HG02884 (cell line): ENCODE data around the gene EGLN2.
"Not testable (repeated sequence)": the region's sequence is repeated elsewhere in the genome, so short reads cannot be mapped to it uniquely, and the experiment has no call there.

Experiments
- ATAC-seq: cut with Tn5 transposase; IDR thresholded peaks from one replicate; pipeline ENCODE4 v1.9.1; 2021; ENCODE audit warnings: mild to moderate bottlenecking, moderate library complexity; ENCODE audit not compliant: unreplicated experiment

Gene EGLN2

DNA sequence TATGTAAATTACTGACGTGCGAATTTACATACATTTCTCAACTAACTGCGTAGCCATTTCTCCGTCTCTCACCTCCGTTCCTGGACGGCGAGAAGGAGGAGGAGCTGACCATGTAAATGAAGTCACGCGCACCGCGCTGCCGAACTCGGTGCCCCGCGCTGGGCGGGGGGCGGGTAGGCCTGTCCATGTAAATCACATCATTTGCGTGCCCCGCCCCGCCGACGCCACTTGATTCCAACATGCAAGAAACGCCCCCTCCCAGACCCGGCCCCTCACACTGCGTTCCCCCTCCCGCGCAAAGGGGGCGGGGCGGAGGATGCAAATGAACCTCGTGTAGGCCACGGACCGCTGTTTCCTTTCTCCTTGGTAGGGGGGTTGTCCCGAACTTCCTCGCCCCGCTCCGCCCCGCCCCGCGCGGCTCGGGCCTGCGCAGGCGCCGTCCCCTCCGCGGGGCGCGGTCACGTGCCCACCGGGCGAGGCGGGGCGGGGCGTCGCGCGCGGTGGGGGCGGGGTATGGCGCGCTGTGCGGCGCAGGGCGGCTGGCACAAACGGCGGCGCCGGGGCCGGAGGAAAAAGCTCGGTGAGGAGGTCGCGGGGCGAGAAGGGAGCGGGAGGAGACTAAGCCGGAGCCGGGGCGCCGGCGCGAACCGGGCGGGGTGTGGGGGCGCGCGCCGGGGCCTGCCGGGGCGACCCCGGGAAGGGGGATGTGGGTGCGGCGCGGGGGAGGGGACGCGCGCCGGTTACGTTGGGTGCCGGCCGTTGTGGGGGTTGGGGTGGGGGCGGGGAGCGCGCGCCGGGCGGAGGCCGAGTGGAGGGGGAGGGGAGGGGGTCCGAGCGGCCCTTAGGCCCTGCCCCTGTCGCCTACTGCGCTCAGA, at the start of gene EGLN2:
Gene EGLN2 (plus strand): TSS at position 509 of the 875 bp plus-strand sequence. CDS start 1,382 bp downstream, outside the sequence.
- ATAC-seq: peak; percentile 66

DNA sequence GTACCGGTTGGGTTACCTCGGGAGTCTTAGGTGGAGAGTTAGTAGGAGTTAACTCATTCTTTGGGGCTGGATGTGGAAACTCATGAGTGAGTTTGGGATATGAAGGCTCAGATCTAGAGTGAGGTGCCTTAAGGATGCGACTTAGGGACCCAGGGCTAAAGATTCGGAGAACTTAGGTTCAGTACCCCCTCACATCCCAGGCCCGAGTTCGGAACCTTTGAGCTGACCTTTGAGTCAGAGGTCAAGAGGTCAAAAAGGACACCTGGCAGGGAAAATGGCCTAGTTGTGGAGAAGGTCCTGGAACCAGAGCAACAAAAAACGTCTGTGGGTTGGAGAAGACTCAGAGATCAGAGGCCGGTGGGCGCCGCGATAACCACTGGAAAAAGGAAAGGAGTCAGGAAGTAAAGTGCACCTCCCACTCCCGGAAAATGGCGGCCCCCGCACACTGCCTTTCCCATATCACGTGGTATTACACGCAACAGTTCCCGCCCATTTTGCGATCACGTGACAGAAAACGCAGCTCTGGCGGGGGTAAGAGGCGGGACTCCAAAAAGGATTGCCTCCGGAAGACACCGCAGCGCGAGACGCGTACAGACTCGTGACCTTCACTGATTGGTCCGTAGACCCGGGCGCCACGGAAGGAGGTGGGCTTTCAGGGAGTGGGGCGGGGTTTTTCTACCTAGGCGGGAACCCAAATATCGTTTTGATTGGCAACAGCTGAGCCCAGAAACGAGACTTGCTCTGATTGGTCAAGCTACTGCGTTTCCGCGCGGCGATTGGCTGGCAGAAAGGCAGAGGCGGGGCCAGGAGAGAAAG, 48.7 kb upstream of the EGLN2 start, which contains the start of gene ACTMAP:
Gene ACTMAP (minus strand): TSS at position 420 of the 816 bp plus-strand sequence. CDS start 674 bp downstream, outside the sequence.
- peak; percentile 81 for ATAC-seq

DNA sequence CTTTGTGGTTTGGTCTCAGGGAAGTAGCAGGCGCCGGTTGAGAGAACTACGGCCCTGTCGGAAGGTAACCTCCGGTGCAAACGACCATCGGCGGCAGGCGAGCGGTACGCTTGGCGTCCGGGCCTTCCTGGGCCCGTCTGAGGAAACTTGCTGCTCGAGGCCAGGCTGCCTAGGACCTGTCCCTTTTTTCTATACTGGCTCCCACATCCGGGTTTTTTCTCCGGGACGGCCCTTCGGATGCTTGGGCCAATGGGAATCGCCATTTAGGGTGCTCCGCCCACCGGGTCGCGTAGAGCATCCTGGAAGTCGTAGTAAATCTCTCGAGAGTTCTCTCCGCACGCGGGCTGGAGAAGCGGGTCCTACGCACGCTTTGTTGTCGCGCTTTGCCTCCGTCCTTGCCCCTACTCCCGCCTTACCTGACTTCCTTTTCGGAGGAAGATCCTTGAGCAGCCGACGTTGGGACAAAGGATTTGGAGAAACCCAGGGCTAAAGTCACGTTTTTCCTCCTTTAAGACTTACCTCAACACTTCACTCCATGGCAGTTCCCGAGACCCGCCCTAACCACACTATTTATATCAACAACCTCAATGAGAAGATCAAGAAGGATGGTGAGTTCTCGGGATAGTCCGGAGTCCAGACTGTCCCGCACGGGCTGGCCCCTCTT, 48.0 kb upstream of the EGLN2 start, which contains the start of gene SNRPA:
Gene SNRPA (plus strand): TSS at position 330 of the 664 bp plus-strand sequence. CDS start 206 bp downstream, at position 536.
- peak; percentile 43 for ATAC-seq

DNA sequence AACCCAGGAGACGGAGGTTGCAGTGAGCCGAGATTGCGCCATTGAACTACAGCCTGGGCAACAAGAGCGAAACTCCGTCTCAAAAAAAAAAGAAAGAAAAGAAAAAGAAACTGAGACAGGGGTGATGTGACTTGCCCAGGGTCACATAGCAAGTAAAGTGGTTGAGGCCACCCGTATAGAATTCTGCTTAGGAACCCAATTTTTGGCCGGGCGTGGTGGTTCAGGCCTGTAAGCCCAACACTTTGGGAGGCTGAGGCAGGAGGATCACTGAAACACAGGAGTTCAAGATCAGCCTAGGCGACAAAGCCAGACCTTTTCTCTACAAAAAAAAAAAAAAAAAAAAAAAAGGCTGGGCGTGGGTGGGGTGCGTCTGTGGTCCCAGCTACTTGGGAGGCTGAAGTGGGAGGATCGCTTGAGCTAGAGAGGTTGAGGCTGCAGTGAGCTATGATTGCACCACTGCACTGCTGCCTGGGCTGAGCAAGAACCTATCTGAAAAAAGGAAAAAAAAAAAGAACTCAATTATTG, 46.7 kb upstream of the EGLN2 start:
- ATAC-seq: no peak

DNA sequence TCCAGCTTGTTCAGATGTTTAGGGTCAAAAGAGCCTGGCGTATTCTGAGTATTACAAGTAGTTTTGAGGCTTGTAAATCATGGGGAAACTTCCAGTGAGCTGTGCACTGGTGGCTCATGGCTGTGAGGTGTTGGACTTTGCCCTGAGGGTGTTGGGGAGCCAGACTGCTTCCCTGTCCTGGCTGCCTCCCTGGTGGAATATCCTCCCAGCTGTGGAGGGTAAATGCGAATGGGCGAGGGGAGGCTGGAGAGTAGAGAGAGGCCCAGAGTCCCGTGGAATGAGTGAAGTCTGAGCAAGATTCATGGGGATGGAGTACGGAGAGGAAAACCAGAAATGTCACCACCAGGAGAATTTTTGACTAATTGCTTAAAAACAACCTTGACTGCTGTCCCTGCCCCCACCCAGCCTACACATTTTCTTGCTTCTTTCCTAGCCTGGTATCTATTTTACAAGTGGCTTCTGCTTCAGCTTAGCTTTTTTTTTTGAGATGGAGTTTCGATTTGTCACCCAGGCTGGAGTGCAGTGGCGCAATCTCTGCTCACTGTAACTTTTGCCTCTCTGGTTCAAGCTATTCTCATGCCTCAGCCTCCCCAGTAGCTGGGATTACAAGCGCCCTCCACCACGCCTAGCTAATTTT, 44.3 kb upstream of the EGLN2 start:
- no peak for ATAC-seq

DNA sequence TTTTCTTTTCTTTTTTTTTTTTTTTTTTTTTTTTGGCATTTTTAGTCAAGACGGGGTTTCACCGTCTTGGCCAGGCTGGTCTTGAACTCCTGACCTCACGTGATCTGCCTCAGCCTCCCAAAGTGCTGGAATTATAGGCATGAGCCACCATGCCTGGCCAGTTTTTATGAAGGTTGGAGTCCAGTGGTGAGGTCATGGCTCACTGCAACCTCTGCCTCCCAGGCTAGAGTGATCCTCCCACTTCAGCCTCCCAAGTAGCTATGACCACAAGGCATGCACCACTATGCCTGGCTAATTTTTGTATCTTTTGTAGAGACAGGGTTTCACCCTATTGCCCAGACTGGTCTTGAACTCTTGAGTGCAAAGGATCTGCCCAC, 43.8 kb upstream of the EGLN2 start:
- ATAC-seq: no peak

DNA sequence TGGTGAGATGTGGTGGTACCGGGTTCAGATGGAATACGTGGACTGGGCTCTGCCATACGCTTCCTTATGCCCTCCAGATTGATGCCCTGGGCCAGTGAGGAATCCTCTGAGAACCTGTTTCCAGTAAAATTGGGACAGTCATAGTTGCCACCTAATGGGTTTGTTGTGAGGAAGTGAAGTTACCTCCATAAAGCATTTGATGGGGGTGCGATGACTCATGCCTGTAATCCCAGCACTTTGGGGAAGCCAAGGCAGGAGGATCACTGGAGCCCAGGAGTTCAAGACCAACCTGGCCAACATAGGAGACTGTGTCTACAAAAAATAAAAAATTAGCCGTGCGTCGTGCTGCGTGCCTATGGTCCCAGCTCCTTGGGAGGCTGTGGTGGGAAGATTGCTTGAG, 43.2 kb upstream of the EGLN2 start:
- no peak for ATAC-seq

DNA sequence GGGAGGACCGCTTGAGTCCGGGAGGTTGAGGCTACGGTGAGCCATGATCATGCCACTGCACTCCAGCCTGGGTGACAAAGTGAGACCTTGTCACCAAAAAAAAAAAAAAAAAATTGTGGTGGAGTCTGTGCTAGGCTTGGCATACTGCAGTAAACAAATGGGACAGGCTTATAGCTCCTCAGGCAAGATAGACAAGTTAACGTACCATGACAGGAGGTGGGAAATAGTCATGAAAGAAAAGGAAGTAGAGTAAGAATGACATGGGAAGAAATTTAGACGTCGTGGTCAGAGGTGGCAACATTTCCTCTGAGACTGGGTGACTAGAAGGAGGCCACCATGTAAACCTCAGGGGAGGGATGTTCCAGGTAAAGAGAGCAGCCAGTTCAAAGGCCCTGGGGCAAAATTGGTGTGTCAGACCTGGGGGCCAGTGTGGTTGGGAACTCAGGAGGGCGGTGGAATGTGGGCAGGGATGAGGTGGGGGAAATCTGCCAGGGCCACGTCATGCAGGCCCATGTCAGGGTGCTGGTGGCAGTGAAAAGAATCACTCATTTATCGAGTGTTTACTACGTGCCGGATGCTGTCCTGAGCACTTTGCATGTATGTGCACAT, 42.4 kb upstream of the EGLN2 start:
- no peak for ATAC-seq

DNA sequence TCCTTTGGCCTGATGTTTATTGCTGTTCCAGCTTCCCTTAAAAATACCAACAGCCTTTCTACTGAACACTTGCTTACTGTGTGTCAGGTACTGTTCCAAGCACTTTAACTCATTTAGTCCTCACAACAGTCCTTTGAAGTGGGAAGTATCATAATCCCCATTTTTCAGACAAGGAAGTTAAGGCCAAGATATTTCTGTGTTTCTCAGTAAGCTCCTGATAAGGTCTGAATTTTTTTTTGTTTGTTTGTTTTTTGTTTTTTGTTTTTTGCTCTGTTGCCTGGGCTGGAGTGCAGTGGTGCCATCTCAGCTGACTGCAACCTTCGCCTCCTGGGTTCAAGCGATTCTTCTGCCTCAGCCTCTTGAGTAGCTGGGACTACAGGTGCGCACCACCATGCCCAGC, 40.5 kb upstream of the EGLN2 start:
- no peak for ATAC-seq

DNA sequence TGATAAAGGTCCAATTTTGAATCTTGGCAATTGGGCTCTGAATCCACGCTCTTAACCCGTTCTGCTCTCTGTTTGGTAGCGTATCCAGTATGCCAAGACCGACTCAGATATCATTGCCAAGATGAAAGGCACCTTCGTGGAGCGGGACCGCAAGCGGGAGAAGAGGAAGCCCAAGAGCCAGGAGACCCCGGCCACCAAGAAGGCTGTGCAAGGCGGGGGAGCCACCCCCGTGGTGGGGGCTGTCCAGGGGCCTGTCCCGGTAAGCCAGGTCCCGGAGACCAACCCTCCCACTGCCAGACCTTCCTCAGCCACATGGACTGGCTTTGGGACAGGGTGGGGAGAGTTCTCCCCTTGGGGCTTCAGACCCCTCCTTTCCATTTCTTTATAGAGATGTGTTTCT, 39.6 kb upstream of the EGLN2 start:
- ATAC-seq: no peak

DNA sequence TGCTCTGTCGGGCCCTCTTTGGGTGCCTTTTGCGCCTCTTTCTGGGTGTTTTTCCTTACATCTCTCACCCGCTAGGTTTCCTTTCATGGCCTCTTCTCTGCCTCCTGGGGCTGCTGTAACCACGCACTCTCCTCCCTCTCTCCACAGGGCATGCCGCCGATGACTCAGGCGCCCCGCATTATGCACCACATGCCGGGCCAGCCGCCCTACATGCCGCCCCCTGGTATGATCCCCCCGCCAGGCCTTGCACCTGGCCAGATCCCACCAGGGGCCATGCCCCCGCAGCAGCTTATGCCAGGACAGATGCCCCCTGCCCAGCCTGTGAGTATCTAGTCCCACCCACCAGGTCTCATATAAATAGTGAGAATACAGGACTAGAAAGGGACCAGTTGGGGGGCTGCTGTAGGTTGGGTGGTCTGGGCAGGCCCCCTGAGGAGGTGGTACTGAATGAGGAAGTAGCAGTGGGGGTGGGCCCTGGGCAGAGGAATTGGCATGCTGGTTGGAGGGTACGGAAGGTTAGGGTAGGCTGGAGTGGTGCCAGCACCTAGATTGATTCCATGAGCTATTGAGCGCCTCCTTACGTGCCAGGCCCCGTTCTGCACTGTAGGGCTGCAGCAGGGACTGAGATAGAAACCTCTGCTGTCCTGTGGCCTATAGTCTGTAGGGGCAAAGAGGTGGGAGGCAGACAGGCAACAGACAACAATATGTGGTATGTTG, 36.1 kb upstream of the EGLN2 start:
- no peak for ATAC-seq

DNA sequence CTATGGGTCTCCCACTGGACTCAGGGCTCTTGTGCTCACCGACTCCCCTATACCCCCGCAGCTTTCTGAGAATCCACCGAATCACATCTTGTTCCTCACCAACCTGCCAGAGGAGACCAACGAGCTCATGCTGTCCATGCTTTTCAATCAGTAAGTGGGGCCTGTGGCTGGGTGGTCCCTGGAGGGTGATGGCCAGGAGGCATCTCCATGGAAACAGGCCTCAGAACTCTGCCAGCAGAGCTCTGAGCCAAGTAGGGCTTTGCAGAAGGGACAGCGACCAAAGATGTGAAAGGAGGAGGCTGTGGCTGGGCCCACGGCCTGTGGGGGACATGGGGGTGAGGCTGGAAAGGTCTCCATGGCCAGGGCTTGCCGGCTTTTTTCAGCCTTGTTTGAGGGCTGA, 35.5 kb upstream of the EGLN2 start:
- no peak for ATAC-seq

DNA sequence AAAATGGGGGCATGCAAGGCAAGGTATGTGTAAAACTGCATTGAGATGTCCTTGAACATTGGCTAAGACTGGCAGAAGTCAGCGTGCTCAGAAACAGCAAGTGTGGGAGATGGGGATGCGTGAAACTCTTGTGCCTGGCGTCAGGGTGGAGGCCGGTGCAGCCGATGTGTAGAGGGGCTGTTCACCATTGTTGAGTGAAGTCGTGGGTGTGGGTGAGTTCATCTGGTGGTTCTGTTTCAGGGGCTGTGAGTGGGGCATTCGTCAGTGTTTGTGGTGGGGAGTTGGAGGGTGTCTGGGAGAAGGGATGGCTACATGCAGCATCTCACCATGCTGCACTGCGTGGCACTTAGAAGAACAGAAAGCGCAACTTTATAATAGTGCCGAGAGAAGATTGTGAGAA, 35.0 kb upstream of the EGLN2 start:
- no peak for ATAC-seq

DNA sequence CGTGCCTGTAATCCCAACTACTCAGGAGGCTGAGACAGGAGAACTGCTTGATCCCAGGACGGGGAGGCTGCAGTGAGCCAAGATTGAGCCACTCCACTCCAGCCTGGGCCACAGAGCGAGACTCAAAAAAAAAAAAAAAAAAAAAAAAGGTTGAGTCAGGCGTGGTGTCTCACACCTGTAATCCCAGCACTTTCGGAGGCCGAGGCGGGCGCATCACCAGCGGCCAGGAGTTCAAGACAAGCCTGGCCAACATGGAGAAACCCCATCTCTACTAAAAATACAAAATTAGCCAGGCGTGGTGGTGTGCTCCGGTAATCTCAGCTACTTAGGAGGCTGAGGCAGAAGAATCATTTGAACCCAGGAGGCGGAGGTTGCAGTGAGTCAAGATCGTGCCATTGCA, 32.6 kb upstream of the EGLN2 start:
- ATAC-seq: not testable (repeated sequence)

DNA sequence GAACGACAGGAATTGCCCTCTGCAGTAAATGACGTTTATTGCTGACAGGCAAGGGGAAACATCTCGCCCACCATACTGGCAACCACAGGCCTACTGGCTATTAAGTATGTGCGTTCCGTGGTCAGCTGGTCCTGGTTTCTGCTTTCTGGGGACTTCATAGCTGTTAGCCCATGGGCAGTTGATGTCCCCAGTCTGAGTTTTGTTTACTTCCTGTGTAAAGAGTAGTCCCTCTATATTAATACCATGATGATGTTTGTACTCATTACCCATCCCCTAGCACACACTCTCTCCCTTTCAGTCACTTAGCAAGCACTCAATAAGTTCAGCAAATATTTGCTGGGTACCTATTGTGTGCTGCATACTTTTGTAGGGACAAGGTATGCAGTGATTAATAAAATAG, 30.1 kb upstream of the EGLN2 start:
- ATAC-seq: no peak

DNA sequence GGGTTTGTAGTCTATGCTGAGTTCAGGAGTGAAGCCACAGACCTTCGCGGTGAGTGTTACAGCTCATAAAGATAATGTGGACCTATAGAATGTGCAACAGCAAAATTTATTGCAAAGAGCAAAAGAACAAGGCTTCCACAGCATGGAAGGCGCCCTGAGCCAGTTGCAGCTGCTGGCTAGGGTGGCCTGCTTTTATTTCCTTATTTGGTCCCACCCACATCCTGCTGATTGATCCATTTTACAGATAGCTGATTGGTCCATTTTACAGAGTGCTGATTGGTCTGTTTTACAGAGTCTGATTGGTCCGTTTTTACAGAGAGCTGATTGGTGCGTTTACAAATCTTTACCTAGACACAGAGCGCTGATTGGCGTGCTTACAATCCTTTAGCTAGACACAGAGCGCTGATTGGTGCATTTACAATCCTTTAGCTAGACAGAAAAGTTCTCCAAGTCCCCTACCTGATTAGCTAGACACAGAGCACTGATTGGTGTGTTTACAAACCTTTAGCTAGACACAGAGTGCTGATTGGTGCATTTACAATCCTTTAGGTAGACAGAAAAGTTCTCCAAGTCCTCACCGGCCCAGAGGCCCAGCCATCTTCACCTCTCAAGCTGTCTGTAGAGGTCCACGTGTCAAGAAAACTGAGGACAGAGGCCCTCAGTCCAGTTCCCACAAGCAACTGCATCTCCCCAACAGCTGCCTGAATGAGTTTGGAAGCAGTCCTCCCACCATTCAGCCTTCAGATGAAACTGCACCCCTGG, 27.7 kb upstream of the EGLN2 start:
- not testable (repeated sequence) for ATAC-seq

DNA sequence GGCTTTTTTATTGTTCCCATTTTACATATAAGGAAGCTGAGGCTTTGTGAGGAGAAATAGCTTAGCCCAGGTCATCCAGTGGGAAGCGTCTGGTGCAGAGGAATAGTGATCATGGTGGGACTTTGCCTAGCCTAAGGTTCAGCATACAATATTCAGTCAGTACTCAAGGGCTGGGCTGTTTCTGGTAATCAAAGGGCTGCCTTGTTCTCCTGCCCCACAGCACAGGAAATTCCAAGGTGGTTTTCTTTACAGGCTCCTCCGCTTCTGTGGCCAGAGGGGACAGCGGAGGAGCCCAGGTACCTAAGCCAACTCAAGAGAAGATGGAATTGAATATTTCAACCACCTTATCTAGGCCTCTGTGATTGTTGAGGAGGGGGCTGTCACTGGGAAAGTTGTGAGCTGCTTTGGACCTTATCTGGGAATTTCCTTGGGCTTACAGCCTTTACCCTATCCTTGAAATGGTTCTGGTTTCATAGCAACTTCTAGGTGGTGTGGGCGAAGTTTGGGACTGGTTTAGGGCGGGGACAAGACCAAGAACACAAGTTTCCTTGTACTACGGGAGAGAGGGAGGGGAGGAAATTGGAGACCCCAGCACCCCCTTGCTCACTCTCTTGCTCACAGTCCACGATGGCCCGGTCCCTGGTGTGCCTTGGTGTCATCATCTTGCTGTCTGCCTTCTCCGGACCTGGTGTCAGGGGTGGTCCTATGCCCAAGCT, 23.9 kb upstream of the EGLN2 start, which contains the start of gene MIA:
Gene MIA (plus strand): TSS at position 606 of the 716 bp plus-strand sequence. CDS start 22 bp downstream, at position 628.
- ATAC-seq: no peak

DNA sequence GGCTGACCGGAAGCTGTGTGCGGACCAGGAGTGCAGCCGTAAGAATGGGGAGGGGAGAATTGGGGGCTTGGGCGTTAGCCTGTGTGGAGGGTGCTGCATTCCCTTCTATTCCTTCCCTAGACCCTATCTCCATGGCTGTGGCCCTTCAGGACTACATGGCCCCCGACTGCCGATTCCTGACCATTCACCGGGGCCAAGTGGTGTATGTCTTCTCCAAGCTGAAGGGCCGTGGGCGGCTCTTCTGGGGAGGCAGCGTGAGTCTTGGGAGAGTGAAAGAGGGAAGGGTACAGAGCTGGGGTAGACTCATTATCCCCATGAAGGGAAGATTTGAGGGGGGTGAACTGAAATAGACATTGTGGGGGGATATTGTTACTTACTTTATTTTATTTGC, 23.4 kb upstream of the EGLN2 start:
- no peak for ATAC-seq
